Neural progenitor cell (in vitro differentiated cells): ENCODE data around the gene PRR12.

Source experiments
- CTCF ChIP-seq: fragments of 200-600 bp; sonication (generic); IDR thresholded peaks from 2 replicates; pipeline ENCODE4 v1.5.1; 2017; ENCODE audit warnings: antibody characterized with exemption, mild to moderate bottlenecking
- EZH2 ChIP-seq: fragments of 200-600 bp; sonication (generic); IDR thresholded peaks from 2 replicates; pipeline ENCODE4 v1.6.1; 2017; ENCODE audit warnings: antibody characterized with exemption, mild to moderate bottlenecking, moderate library complexity
- EZH2phosphoT487 ChIP-seq: fragments of 200-600 bp; sonication (generic); IDR thresholded peaks from 2 replicates; pipeline ENCODE4 v1.6.1; 2017; ENCODE audit warnings: antibody characterized with exemption

- TF ChIP-seq CTCF (peak; percentile 89), EZH2 (no peak), EZH2phosphoT487 (no peak)
These were observed 44.0 kb upstream of the PRR12 start for GRCh38 chr19:49546825-49547565.
